Gastrocnemius medialis (tissue), 4 donors: Measurements from ENCODE around the gene DMRTA2.

Source experiments
- POLR2A ChIP-seq, 2 donors: fragments of 450-650 bp; IDR thresholded peaks; one replicate each; pipeline ENCODE4 v1.6.1; 2017; ENCODE audit warnings: antibody characterized with exemption in 2 of 2, mild to moderate bottlenecking in 2 of 2, moderate library complexity in 2 of 2
- TF ChIP-seq, protein P1 (sequence below), 5 experiments: fragments of 450-650 bp in 3 of 5; fragments of 200-600 bp in 2 of 5; sonication (generic) in 2 of 5; IDR thresholded peaks in 4 of 5; conservative IDR thresholded peaks in 1 of 5; 1 replicate in 4 of 5; 2 replicates in 1 of 5; pipeline ENCODE4 v1.5.1; 2016 to 2019; ENCODE audit warnings: antibody characterized with exemption in 5 of 5, mild to moderate bottlenecking in 3 of 5, moderate library complexity in 3 of 5

DNA sequence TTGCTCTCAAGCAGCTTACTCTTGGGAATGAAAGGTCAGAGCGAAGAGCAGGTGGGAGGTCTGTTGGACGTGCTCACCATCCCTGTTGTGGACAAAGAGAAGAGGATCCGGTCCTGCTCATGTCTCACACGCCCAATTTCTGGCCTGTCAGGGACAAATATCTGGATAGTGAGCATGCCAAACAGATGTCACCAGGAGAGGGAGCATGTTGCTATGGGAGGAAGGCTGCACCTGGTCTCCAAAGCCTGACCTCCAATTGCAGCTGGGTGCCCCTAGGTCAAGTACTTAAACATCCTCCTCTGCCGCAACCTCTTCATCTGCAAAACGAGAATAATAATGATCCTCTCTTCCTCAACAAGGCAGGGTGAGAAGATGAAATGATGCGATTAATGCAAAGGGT, 53.4 kb downstream of the DMRTA2 start:
- TF ChIP-seq, protein P1, sequence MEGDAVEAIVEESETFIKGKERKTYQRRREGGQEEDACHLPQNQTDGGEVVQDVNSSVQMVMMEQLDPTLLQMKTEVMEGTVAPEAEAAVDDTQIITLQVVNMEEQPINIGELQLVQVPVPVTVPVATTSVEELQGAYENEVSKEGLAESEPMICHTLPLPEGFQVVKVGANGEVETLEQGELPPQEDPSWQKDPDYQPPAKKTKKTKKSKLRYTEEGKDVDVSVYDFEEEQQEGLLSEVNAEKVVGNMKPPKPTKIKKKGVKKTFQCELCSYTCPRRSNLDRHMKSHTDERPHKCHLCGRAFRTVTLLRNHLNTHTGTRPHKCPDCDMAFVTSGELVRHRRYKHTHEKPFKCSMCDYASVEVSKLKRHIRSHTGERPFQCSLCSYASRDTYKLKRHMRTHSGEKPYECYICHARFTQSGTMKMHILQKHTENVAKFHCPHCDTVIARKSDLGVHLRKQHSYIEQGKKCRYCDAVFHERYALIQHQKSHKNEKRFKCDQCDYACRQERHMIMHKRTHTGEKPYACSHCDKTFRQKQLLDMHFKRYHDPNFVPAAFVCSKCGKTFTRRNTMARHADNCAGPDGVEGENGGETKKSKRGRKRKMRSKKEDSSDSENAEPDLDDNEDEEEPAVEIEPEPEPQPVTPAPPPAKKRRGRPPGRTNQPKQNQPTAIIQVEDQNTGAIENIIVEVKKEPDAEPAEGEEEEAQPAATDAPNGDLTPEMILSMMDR (IDR thresholded peaks at IDR 0.05 in 4 of 5, conservative IDR thresholded peaks at IDR 0.05 in 1 of 5): no peak
- TF ChIP-seq POLR2A (IDR thresholded peaks at IDR 0.05): no peak
